Measurements from ENCODE around the gene TSFM.

The TSFM gene

DNA sequence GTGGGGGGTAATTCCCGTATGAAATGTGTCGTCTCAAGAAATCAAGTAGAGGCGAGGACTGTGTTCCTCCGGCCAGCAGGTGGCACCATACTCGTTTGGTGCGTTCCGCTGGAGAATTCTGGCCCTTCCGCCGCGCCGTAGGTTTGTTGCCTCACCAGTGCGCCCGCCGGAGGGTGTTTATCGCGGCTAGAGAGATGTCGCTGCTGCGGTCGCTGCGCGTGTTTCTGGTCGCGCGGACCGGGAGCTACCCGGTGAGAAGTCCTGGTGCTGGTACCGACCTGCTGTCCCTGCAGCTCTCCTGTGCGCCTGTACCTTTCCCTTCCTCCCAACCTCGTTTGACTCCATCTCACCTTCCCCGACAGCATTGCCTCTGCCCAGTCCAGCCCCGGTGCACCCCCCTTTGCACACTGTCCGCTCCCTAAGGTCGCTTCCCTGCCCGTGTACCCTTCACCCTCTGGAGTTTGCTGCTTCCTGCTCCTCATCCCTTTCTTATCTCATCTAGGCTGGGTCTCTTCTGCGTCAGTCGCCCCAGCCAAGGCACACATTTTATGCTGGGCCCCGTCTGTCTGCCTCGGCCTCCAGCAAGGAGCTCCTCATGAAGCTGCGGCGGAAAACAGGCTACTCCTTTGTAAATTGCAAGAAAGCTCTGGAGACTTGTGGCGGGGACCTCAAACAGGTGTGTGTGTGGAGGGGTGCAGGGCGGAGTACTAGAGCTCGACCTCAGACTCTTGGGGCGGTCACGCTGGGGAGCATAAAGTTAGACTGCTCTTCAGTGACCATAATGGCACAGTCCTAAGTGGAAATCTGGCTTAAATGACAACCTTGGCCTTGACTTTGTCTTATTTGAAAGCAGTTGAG lies at the start of gene TSFM:
TSFM (plus strand) TSS at position 180 of the 858 bp plus-strand sequence; CDS start at position 195, 15 bp downstream.
- DNase-seq (ENCODE audit: low read depth) = peak; percentile 87
- TF ChIP-seq, protein P1, sequence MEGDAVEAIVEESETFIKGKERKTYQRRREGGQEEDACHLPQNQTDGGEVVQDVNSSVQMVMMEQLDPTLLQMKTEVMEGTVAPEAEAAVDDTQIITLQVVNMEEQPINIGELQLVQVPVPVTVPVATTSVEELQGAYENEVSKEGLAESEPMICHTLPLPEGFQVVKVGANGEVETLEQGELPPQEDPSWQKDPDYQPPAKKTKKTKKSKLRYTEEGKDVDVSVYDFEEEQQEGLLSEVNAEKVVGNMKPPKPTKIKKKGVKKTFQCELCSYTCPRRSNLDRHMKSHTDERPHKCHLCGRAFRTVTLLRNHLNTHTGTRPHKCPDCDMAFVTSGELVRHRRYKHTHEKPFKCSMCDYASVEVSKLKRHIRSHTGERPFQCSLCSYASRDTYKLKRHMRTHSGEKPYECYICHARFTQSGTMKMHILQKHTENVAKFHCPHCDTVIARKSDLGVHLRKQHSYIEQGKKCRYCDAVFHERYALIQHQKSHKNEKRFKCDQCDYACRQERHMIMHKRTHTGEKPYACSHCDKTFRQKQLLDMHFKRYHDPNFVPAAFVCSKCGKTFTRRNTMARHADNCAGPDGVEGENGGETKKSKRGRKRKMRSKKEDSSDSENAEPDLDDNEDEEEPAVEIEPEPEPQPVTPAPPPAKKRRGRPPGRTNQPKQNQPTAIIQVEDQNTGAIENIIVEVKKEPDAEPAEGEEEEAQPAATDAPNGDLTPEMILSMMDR (IDR thresholded peaks at IDR 0.05; ENCODE audit: low read depth, low read length, missing control alignments) = peak; percentile 90
- peak within 1 kb of the TSS; percentile 97 for H3K4me3 ChIP-seq (ENCODE audit: low read depth, low read length)

DNA sequence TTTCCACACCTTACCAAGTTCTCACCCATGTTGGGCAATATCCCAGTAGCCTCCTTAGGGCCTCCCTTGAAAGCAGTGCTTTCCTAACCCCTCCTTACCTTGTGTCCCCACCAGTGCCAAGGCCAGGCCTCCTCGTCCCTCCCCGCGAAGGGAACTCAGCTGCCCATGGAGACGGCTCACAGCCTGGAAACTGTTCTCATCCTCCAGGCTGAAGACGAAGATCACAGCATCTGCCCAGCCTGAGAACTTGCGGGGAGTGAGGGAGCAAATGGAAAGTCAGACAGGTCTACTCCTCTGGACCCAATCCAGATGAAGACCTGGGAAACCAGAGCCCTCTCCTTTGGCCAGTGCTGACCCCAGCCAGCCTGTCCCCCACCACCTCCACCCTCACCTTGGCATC lies 48.7 kb upstream of the TSFM start:
- TF ChIP-seq, protein P1 (IDR thresholded peaks at IDR 0.05; ENCODE audit: low read depth, low read length, missing control alignments) = no peak
- no peak overlapping the region for H3K4me3 ChIP-seq (ENCODE audit: low read depth, low read length)
- DNase-seq (ENCODE audit: low read depth) = no peak

DNA sequence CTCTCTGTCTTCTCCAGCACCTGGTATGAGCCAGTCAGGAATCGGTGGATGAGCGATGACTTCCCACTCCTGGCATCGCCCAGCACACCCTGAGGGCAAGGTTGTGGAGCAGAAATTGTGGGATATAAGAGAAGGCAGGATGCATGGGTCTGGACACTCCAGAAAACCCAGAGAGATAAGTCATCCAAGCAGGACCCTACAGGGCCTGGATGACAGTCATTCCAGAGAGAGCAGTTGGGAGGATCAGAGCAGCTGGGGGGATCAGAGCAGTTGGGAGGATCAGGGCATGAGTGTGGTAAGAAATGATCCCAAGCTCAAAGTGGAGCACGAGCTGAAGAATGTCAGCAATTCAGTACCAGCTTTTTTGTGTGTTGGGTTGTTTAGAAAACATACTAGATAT lies 48.0 kb upstream of the TSFM start:
- H3K4me3 ChIP-seq (ENCODE audit: low read depth, low read length) = no peak overlapping the region
- DNase-seq (ENCODE audit: low read depth) = no peak
- TF ChIP-seq, protein P1 (IDR thresholded peaks at IDR 0.05; ENCODE audit: low read depth, low read length, missing control alignments) = no peak

DNA sequence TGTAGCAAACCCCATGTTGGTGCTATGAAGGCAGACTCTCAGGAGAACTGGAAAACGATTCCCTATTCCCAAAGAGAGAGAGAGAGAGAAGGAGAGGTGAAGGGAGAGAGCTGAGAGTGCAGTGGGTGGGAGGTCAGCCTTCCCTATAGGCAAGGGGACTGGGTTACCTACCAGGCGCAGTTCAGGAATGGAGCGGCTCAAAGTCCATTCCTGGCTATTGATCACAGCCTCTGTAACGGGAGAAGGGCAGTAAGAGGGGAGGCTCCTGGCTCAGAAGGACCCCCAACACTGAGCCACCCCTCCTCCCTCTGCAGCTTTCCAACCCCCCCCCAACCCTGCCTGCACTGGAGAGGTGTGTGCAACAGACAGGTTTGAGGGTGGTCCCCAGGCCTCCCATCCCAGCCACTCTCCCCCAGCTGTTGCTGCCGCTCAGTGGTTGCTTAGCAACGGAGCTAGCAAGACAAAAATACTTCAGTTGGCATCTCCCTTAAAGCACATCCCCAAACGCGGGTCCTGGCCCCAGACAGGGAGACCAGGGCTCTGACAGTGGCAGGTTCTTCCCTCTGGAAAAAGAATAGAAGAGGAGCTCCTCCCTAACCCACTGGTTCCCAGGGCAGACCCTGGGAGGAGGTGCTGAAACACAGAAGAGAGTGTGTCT lies 47.3 kb upstream of the TSFM start:
- H3K4me3 ChIP-seq (ENCODE audit: low read depth, low read length) = no peak overlapping the region
- TF ChIP-seq, protein P1 (IDR thresholded peaks at IDR 0.05; ENCODE audit: low read depth, low read length, missing control alignments) = no peak
- DNase-seq (ENCODE audit: low read depth) = no peak

DNA sequence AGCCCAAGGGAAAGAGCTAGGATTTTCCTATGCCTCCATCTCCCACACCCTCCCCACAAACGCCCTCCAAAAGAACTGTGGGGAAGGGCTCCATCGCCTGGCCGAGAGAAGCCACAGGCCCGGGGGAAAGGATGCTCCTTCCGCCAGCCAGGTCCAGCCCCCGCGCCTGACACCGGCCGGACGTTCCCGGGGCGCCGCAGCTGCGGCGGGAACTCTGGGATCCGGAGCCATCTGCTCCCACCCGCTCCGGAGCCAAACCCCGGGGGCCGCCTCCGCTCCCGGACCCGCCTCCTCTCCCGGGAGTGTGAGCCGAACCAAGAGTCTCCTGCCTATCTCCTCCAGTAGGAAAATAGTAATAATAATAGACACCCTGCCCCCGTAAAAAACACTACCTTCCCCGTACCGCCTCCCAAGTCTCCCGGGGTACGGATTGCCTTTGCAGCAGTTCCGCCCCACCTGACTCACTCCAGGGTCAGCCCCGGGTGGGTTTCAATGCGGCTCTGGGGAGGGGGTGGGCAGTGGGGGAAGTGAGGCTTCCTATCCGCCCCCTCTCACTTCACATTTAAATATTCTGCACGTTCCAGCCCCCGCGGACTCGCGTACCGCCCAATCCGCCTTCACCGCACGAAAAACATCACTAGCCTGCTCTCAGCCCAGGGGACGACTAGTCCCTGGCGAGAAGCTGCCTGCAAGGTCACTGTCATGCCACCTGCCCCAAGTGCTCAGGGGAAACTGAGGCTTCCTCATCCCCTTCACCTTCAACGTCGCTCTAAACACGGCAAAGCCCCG lies 46.4 kb upstream of the TSFM start:
- TF ChIP-seq, protein P1 (IDR thresholded peaks at IDR 0.05; ENCODE audit: low read depth, low read length, missing control alignments) = no peak
- H3K4me3 ChIP-seq (ENCODE audit: low read depth, low read length) = no peak overlapping the region
- no peak for DNase-seq (ENCODE audit: low read depth)

DNA sequence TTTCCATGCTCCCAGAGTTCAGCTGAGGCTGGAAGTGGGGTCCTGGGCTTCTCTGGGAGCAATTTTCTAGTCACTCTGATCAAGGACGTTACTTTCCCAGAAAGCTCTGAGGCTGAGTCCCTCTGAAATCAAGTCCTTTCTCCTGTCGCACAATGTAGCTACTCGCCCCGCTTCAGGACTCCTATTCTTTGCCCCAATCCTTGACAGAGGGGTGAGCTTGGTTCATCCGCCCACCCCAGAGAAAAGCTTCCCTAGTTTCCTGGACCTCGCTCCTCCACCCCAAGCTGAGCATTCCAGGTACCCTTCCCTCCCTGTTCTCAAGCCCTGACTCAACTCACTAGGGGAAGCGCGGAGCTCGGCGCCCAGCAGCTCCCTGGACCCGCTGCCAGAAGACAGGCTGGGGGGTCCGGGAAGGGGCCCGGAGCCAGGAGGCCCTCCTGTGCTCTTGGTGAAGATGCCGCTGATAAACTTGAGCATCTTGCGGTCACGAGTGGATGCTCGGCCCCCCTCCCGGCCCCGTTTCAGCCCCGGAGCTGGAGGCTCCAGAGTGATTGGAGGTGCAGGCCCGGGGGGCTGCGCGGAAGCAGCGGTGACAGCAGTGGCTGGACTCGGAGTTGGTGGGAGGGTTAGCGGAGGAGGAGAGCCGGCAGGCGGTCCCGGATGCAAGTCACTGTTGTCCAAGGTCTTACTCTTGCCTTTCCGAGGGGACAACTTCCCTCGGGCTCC lies 45.7 kb upstream of the TSFM start:
- H3K4me3 ChIP-seq (ENCODE audit: low read depth, low read length) = no peak overlapping the region
- no peak for DNase-seq (ENCODE audit: low read depth)
- TF ChIP-seq, protein P1 (IDR thresholded peaks at IDR 0.05; ENCODE audit: low read depth, low read length, missing control alignments) = no peak
